ENCODE results near the gene RTL1. TPM values are rescaled to one million over a fixed set of nuclear protein-coding genes. Genes with fewer than 3 reads are reported as not detected.

RTL1 gene
- total and polyA plus RNA-seq, 5 experiments from 2014 or later, result not detected

- ATAC-seq, result no peak
- H3K4me1 Mint-ChIP-seq, result peaks cover 0 to 7% (median 0%) of the 10 kb centered on the region in 4 donors
- no peak overlapping the region for H3K27ac Mint-ChIP-seq
- peaks cover 2 to 34% (median 11%) of the 10 kb centered on the region in 5 donors for H3K27me3 Mint-ChIP-seq
- no peak for DNase-seq
- H3K36me3 Mint-ChIP-seq, result no peaks in the 10 kb centered on the region
- POLR2A ChIA-PET, result no interaction called here
- H3K9me3 Mint-ChIP-seq, result peaks cover 0 to 1% (median 0%) of the 10 kb centered on the region in 9 donors
- H3K4me3 Mint-ChIP-seq, result no peak overlapping the region
Observed at GRCh38 chr14:100875126-100875525, 28.4 kb downstream of the RTL1 start.

GRCh38 chr14:100874411-100875091, 29.0 kb downstream of the RTL1 start:
- H3K4me3 Mint-ChIP-seq, result no peak overlapping the region
- POLR2A ChIA-PET, result no interaction called here
- DNase-seq (peak in 1 of 10 donors; percentile 55), ATAC-seq (no peak)
- no peaks in the 10 kb centered on the region for H3K36me3 Mint-ChIP-seq
- H3K4me1 Mint-ChIP-seq, result peaks cover 0 to 7% (median 0%) of the 10 kb centered on the region in 4 donors
- peaks cover 0 to 1% (median 0%) of the 10 kb centered on the region in 9 donors for H3K9me3 Mint-ChIP-seq
- no peak overlapping the region for H3K27ac Mint-ChIP-seq
- peaks cover 2 to 32% (median 11%) of the 10 kb centered on the region in 5 donors for H3K27me3 Mint-ChIP-seq

GRCh38 chr14:100874051-100874410, 29.5 kb downstream of the RTL1 start:
- POLR2A ChIA-PET, result no interaction called here
- no peaks in the 10 kb centered on the region for H3K36me3 Mint-ChIP-seq
- ATAC-seq, result no peak
- peaks cover 2 to 28% (median 11%) of the 10 kb centered on the region in 5 donors for H3K27me3 Mint-ChIP-seq
- DNase-seq, result peak in 1 of 10 donors; percentile 45
- peaks cover 0 to 1% (median 0%) of the 10 kb centered on the region in 9 donors for H3K9me3 Mint-ChIP-seq
- no peak overlapping the region for H3K27ac Mint-ChIP-seq
- H3K4me3 Mint-ChIP-seq, result no peak overlapping the region
- peaks cover 0 to 7% (median 0%) of the 10 kb centered on the region in 4 donors for H3K4me1 Mint-ChIP-seq

- POLR2A ChIA-PET, result no interaction called here
- peaks cover 0 to 7% (median 0%) of the 10 kb centered on the region in 4 donors for H3K4me1 Mint-ChIP-seq
- no peaks in the 10 kb centered on the region for H3K36me3 Mint-ChIP-seq
- no peak overlapping the region for H3K4me3 Mint-ChIP-seq
- H3K27ac Mint-ChIP-seq, result no peak overlapping the region
- peaks cover 2 to 18% (median 9%) of the 10 kb centered on the region in 5 donors for H3K27me3 Mint-ChIP-seq
- H3K9me3 Mint-ChIP-seq, result peaks cover 0 to under 1% (median 0%) of the 10 kb centered on the region in 9 donors
- ATAC-seq (no peak), DNase-seq (peak in 1 of 10 donors; percentile 10)
Observed at GRCh38 chr14:100873096-100873482, 30.4 kb downstream of the RTL1 start.

DNA sequence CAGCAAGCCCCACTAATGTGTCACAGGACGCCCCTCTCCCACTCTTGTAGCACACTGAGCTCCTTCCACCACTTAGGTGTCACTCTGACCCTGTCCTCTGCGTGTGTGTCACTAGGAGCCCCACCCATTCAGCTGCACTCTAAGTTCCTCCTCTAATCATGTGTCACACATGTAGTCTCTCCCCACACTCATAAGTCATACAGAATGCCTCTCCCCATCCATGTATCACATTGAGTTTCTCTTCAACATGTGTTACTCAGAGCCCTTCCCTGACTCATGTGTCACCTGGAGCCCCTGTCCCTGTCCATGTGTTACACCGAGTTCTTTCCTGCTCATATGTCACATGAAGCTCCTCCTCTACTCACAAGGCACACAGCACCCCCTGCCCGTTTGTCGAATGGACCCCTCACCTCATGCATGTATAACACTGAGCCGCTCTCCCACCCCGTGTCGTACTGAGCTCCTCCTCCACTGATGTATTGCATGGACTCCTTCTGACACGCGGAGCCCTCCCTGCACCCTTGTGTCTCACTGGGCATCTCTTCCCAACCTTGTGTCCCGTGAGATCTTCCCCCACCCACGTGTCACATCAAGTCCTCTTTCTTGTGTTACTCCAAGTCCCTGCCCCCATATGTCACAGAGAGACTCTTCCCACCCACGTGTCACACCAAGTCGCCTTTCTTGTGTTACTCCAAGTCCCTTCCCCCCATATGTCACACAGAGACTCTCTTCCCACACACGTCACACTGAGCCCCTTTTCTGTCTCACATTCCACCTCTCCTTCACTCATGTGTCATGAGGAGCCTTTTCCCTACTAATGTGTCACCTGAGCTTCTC, 31.0 kb downstream of the RTL1 start:
- Mint-ChIP-seq H3K27ac (peak overlapping the region in 1 of 10 donors; percentile 19), H3K9me3 (no peaks in the 10 kb centered on the region), H3K4me3 (no peak overlapping the region), H3K27me3 (peaks cover 0 to 12% (median 3%) of the 10 kb centered on the region in 5 donors), H3K4me1 (peaks cover 0 to 7% (median 0%) of the 10 kb centered on the region in 4 donors), H3K36me3 (no peaks in the 10 kb centered on the region)
- no peak for ATAC-seq
- DNase-seq, result peak in 1 of 10 donors; percentile 43
- POLR2A ChIA-PET, result no interaction called here

DNA sequence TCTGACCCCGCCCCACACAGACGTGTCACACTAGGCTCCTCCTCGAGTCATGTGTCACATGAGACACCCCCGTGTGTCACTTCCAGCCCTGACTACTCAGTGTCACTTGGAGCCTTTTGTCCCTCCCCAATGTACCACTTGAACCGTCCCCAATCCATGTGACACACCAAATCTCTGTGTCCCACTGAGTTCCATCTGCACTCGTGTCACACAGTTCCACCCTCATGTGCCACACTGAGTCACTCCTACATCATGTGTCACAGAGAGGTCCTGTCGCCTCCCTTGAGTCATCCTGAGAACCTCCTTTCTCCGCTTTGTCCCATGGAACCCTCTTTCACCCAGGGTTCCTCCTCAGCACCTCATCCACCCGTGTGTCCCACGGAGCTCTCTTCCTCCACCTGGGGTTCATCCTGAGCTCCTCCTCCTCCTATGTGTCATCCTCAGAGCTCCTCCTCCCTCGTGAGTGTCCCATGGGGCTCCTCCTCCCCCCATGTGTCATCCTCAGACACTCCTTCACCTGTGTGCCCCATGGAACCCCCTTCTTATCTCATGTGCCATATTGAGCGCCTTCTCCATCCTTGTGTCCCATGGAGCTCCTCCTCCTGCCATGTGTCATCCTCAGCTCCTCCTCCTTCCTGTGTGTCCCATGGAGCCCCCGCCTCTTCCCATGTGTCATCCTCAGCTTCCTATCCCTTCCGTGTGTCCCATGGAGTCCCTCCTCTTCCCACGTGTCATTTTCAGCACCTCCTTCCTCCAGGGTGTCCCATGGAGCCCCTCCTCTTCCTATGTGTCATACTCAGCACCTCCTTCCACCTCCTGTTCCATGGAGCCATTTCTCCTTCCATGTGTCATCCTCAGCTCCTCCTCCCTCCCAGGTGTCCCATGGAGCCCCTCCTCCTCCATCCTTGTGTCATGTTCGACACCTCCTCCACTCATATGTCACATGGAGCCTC, 32.0 kb downstream of the RTL1 start:
- peaks cover 0 to 8% (median 1%) of the 10 kb centered on the region in 5 donors for H3K27me3 Mint-ChIP-seq
- no peak for ATAC-seq
- H3K4me1 Mint-ChIP-seq, result peaks cover 0 to 7% (median 0%) of the 10 kb centered on the region in 4 donors

DNA sequence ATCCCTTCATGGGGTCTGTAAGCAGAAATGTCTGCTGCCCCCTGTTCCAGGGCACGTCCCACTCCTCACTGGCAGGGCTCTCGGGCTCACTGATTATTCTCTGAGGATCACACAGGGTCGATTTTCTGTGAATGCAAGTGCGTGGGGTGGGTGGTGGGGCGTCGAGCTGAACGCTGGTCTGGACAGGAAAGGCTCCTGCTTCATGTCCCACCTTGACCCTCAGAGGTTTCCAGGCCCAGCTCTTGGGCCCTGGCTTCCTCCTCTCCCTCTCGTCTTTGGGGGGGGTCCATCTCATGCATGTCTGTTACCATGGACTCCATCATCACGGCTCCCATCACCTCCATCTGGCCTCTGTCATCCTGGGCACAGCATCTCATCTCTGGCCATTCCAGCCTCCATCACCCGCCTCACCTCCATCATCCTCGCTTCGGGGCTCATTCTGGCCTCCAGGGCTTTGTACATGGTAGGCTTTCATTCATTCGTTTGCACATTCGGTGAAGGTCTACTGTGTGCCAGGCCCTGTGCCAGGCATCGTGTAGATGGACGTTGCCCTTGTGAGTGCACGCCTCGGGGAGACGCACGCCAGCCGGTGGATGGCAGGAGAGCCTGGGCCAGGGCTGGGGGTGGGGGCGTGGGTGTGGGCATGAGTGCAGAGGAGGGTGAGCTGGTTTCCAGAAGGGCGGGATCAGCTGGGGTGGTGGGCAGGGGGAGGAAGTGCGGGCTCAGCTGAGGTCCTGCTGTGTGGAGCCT, 34.7 kb downstream of the RTL1 start:
- POLR2A ChIA-PET, result no interaction called here
- no peak for ATAC-seq
- peak in 1 of 10 donors; percentile 18 for DNase-seq

More for the DNA sequence above, 32.0 kb downstream of the RTL1 start:
- DNase-seq, result peak in 1 of 10 donors; percentile 58
- Mint-ChIP-seq H3K4me3 (no peak overlapping the region), H3K27ac (no peak overlapping the region), H3K9me3 (no peaks in the 10 kb centered on the region), H3K36me3 (no peaks in the 10 kb centered on the region)
- POLR2A ChIA-PET, result no interaction called here

DNA sequence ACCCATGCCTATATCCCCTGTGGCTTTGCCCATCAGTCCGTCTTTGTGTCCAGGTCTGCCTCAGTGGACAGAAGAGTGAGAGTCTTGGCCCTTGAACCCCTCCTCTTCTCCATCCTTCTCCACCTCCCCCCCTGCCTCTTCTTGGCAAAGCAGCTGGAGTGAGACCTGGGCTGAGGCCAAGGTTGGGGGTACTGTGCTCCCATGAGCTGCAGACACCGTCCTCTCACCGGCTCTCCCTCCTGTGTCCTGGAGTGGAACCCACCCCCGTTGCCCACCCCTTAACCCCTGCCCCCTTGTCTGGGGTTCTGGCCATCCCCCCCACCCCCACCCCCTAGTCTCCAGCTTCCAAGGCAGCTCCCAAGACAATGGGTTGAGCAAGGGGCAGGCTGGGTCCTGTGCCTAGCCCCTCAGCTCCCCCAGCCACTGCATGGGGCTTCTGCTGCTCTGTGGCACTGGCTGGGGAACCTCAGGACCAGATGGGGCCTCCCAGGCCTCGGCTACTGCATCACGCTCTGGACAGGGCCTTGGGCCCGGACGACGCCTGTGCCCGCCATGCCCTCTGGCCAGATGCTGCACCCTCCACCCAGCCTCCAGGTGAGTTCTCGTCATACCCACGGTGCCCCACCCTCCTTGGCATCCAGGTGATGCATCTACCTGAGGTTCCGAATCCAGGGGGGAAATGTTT, 35.7 kb downstream of the RTL1 start:
- peak in 1 of 10 donors; percentile 7 for DNase-seq
- Mint-ChIP-seq H3K36me3 (no peaks in the 10 kb centered on the region), H3K9me3 (no peaks in the 10 kb centered on the region), H3K27me3 (peaks cover 0 to 7% (median 0%) of the 10 kb centered on the region in 5 donors), H3K4me1 (peaks cover 0 to 5% (median 0%) of the 10 kb centered on the region in 4 donors), H3K27ac (no peak overlapping the region), H3K4me3 (no peak overlapping the region)
- no peak for ATAC-seq
- POLR2A ChIA-PET, result no interaction called here

More for the DNA sequence above, 34.7 kb downstream of the RTL1 start:
- Mint-ChIP-seq H3K36me3 (no peaks in the 10 kb centered on the region), H3K9me3 (no peaks in the 10 kb centered on the region), H3K27ac (no peak overlapping the region), H3K27me3 (peaks cover 0 to 7% (median under 1%) of the 10 kb centered on the region in 5 donors), H3K4me1 (peaks cover 0 to 7% (median 0%) of the 10 kb centered on the region in 4 donors), H3K4me3 (no peak overlapping the region)

DNA sequence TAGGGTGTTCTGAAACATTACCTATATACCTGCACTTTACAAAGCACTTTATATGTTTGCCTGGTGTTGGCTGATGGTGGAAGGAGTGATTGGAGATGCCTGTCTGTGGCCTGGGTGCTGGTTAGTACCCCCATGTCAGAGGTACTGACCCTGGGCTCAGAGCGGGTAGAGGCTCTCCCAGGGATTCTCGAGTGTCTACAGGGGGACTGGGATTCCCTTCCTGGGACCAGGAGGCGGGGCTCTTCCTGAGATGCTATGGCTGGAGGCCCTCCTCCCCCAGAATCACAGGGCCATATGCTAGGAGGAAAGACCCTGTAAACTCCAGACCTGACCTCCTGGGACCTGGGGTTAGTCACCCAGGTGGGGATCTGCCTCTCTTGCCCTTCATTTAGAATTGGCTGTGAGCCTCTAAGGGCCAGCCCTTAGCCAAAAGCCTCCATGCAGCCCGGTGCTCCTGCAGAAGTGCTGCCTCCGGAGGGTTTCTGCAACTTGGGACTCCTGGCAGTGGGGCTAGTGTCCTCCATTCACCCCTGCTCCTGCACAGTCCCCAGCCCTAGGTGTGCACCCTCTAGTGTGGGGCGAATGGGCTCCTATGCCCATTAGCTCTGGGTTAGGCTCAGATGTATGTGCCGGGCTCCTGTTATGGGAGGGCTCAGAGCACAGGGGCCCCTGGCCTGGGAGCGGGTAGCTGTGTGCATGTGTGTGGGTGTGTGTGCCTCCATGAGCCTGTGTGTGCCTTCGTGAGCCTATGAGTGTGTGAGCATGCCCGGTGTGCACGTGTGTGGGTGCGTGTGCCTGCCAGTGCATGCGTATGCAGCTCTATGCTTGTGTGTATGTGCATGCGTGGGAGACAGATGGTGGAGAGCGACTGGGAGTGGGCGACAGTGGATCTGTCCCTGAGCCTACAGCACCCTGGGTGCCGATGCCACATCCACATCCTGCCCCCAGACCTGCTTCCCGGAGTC, 36.6 kb downstream of the RTL1 start:
- POLR2A ChIA-PET, result no interaction called here
- ATAC-seq (no peak), DNase-seq (peak in 1 of 10 donors; percentile 23)
- Mint-ChIP-seq H3K4me1 (peaks cover 0 to 5% (median 0%) of the 10 kb centered on the region in 4 donors), H3K4me3 (no peak overlapping the region), H3K9me3 (no peaks in the 10 kb centered on the region), H3K36me3 (no peaks in the 10 kb centered on the region), H3K27ac (no peak overlapping the region), H3K27me3 (peaks cover 0 to 7% (median 0%) of the 10 kb centered on the region in 5 donors)

GRCh38 chr14:100865682-100866591, 37.6 kb downstream of the RTL1 start:
- H3K27me3 Mint-ChIP-seq, result peaks cover 0 to 7% (median 2%) of the 10 kb centered on the region in 5 donors
- peak in 1 of 10 donors; percentile 60 for DNase-seq
- H3K27ac Mint-ChIP-seq, result no peak overlapping the region
- POLR2A ChIA-PET, result no interaction called here
- no peaks in the 10 kb centered on the region for H3K9me3 Mint-ChIP-seq
- ATAC-seq, result no peak
- no peaks in the 10 kb centered on the region for H3K36me3 Mint-ChIP-seq
- H3K4me3 Mint-ChIP-seq, result no peak overlapping the region
- no peaks in the 10 kb centered on the region for H3K4me1 Mint-ChIP-seq

Data from naive thymus-derived CD8-positive, alpha-beta T cell (primary cell).